Epithelial cell of esophagus (primary cell): ENCODE measurements around the gene SPRR2D.
"Not testable (repeated sequence)": the region's sequence is repeated elsewhere in the genome, so short reads cannot be mapped to it uniquely, and the experiment has no call there.

ENCODE experiments used
- DNase-seq: peaks from one replicate; pipeline ENCODE4 v3.0.0; 2010; ENCODE audit warnings: low read depth
- H3K4me3 ChIP-seq: 2 replicates; pipeline ENCODE4 v1.5.1; 2011; ENCODE audit warnings: mild to moderate bottlenecking, low read length, control low read depth
- CTCF ChIP-seq: IDR thresholded peaks from 2 replicates; pipeline ENCODE4 v1.5.1; 2011; ENCODE audit warnings: low read depth, mild to moderate bottlenecking, low read length, control low read depth, inconsistent platforms; ENCODE audit not compliant: insufficient read depth; ENCODE audit errors: missing control alignments

SPRR2D gene

GRCh38 chr1:153032677-153033308 is 8.1 kb downstream of the SPRR2D start:
- H3K4me3 ChIP-seq: peak overlapping the region; percentile 62
- TF ChIP-seq CTCF: peak; percentile 65
- DNase-seq: peak; percentile 99

GRCh38 chr1:153032073-153032472 is 8.8 kb downstream of the SPRR2D start:
- TF ChIP-seq CTCF: no peak
- H3K4me3 ChIP-seq: peak overlapping the region; percentile 62
- peak; percentile 32 for DNase-seq

GRCh38 chr1:153030895-153031294 is 10.0 kb downstream of the SPRR2D start, which contains the start of gene SPRR1B:
SPRR1B (plus strand) TSS chr1:153031203; CDS start chr1:153032346, 1,143 bp downstream.
- DNase-seq: peak; percentile 96
- TF ChIP-seq CTCF: no peak
- peak within 1 kb of the TSS; percentile 62 for H3K4me3 ChIP-seq

- no peak for TF ChIP-seq CTCF
- H3K4me3 ChIP-seq: no peak overlapping the region
- no peak for DNase-seq
Measured at GRCh38 chr1:153028766-153029165, 12.2 kb downstream of the SPRR2D start.

GRCh38 chr1:153025797-153026196 is 15.1 kb downstream of the SPRR2D start:
- DNase-seq: peak; percentile 79
- no peak for TF ChIP-seq CTCF
- no peak overlapping the region for H3K4me3 ChIP-seq

GRCh38 chr1:153024413-153024812 is 16.5 kb downstream of the SPRR2D start:
- TF ChIP-seq CTCF: no peak
- no peak overlapping the region for H3K4me3 ChIP-seq
- peak; percentile 50 for DNase-seq

GRCh38 chr1:153023109-153023508 is 17.8 kb downstream of the SPRR2D start:
- TF ChIP-seq CTCF: no peak
- no peak for DNase-seq
- H3K4me3 ChIP-seq: no peak overlapping the region

- not testable (repeated sequence) for DNase-seq
Measured at GRCh38 chr1:153022340-153022739, 18.6 kb downstream of the SPRR2D start.

GRCh38 chr1:153021829-153022228 is 19.1 kb downstream of the SPRR2D start:
- not testable (repeated sequence) for DNase-seq, H3K4me3 ChIP-seq

More at GRCh38 chr1:153022340-153022739, 18.6 kb downstream of the SPRR2D start:
- H3K4me3 ChIP-seq: not testable (repeated sequence)

- H3K4me3 ChIP-seq, DNase-seq: not testable (repeated sequence)
Measured at GRCh38 chr1:153011235-153011758, 29.6 kb downstream of the SPRR2D start.
